Neural cell (in vitro differentiated cells): ENCODE measurements around the gene CAMKMT. TPM values are rescaled to one million over a fixed set of nuclear protein-coding genes. Genes with fewer than 3 reads are reported as not detected.

Experiments
- H2AFZ ChIP-seq: fragments of 200-600, 300-800 bp; sonication (generic), shearing (Covaris generic); 2 replicates; pipeline ENCODE4 v1.6.0; 2014; ENCODE audit warnings: low read depth, mild to moderate bottlenecking, antibody characterized with exemption, low read length, moderate library complexity
- H3F3A ChIP-seq: fragments of 200-600 bp; shearing (Covaris generic); 2 replicates; pipeline ENCODE4 v1.6.1; 2016; ENCODE audit warnings: mild to moderate bottlenecking, moderate library complexity, mixed read lengths, antibody characterized with exemption, low read length; ENCODE audit not compliant: insufficient read depth, poor library complexity, severe bottlenecking
- H3K27ac ChIP-seq: fragments of 200-600, 300-800 bp; sonication (generic), shearing (Covaris generic); 2 replicates; pipeline ENCODE4 v1.5.1; 2014; ENCODE audit warnings: mild to moderate bottlenecking, low read length, moderate library complexity
- H3K27me3 ChIP-seq: fragments of 300-800, 200-600 bp; sonication (generic), shearing (Covaris generic); 2 replicates; pipeline ENCODE4 v1.6.0; 2014; ENCODE audit warnings: mild to moderate bottlenecking, low read depth, low read length, moderate library complexity; ENCODE audit not compliant: insufficient read depth
- H3K36me3 ChIP-seq: fragments of 300-800, 200-600 bp; sonication (generic), shearing (Covaris generic); 2 replicates; pipeline ENCODE4 v1.5.1; 2014; ENCODE audit warnings: mild to moderate bottlenecking, antibody characterized with exemption, low read length, moderate library complexity; ENCODE audit not compliant: insufficient read depth
- H3K4me2 ChIP-seq: fragments of 300-800, 200-600 bp; sonication (generic), shearing (Covaris generic); 2 replicates; pipeline ENCODE4 v1.6.0; 2014; ENCODE audit warnings: mild to moderate bottlenecking, low read length
- H3K4me3 ChIP-seq: fragments of 300-800, 200-600 bp; sonication (generic), shearing (Covaris generic); 2 replicates; pipeline ENCODE4 v1.5.1; 2014; ENCODE audit warnings: mild to moderate bottlenecking, low read length, moderate library complexity
- H3K79me2 ChIP-seq: fragments of 200-600 bp; shearing (Covaris generic); replicated peaks from 2 replicates; pipeline ENCODE4 v1.6.0; 2014; ENCODE audit warnings: mild to moderate bottlenecking, low read length, moderate library complexity; ENCODE audit not compliant: insufficient read depth
- H3K9ac ChIP-seq: fragments of 300-800, 200-600 bp; sonication (generic), shearing (Covaris generic); 2 replicates; pipeline ENCODE4 v1.6.1; 2016; ENCODE audit warnings: mild to moderate bottlenecking, low read length, mixed read lengths
- H3K9me2 ChIP-seq: fragments of 200-600 bp; shearing (Covaris generic); 2 replicates; pipeline ENCODE4 v1.6.1; 2016; ENCODE audit warnings: mild to moderate bottlenecking, low read length, mixed read lengths; ENCODE audit not compliant: insufficient read depth
- H3K9me3 ChIP-seq: fragments of 200-600, 300-800 bp; sonication (generic), shearing (Covaris generic); 2 replicates; pipeline ENCODE4 v1.6.1; 2016; ENCODE audit warnings: mild to moderate bottlenecking, mixed run types, low read length, moderate library complexity, mixed read lengths
- H4K20me1 ChIP-seq: fragments of 200-600 bp; shearing (Covaris generic); 2 replicates; pipeline ENCODE4 v1.6.1; 2016; ENCODE audit warnings: mild to moderate bottlenecking, mixed run types; ENCODE audit not compliant: insufficient read depth
- CTCF ChIP-seq: fragments of 450-650 bp; IDR thresholded peaks from 2 replicates; pipeline ENCODE4 v1.5.1; 2014; ENCODE audit warnings: antibody characterized with exemption, mild to moderate bottlenecking, moderate library complexity; ENCODE audit not compliant: poor library complexity, severe bottlenecking
- EP300 ChIP-seq: fragments of 450-650 bp; conservative IDR thresholded peaks from 2 replicates; pipeline ENCODE4 v1.6.1; 2014; ENCODE audit warnings: antibody characterized with exemption, mild to moderate bottlenecking, moderate library complexity; ENCODE audit not compliant: poor library complexity, severe bottlenecking
- EZH2 ChIP-seq: fragments of 200-600, 300-800 bp; shearing (Covaris generic), sonication (generic); IDR thresholded peaks from 2 replicates; pipeline ENCODE4 v1.6.1; 2014; ENCODE audit warnings: antibody characterized with exemption, low read length, borderline replicate concordance, mild to moderate bottlenecking; ENCODE audit not compliant: insufficient read depth, poor library complexity, severe bottlenecking
- MXI1 ChIP-seq: fragments of 450-650 bp; conservative IDR thresholded peaks from 2 replicates; pipeline ENCODE4 v1.6.1; 2014; ENCODE audit warnings: antibody characterized with exemption, mild to moderate bottlenecking; ENCODE audit not compliant: poor library complexity, severe bottlenecking
- POLR2AphosphoS5 ChIP-seq: IDR thresholded peaks from 2 replicates; pipeline ENCODE4 v1.6.1; 2012
- RAD21 ChIP-seq: fragments of 450-650 bp; conservative IDR thresholded peaks from 2 replicates; pipeline ENCODE4 v1.6.1; 2014; ENCODE audit warnings: antibody characterized with exemption, mild to moderate bottlenecking, moderate library complexity
- SMC3 ChIP-seq: fragments of 450-650 bp; conservative IDR thresholded peaks from 2 replicates; pipeline ENCODE4 v1.6.1; 2014; ENCODE audit warnings: antibody characterized with exemption, mild to moderate bottlenecking, moderate library complexity; ENCODE audit not compliant: poor library complexity
- TAF1 ChIP-seq: IDR thresholded peaks from 2 replicates; pipeline ENCODE4 v1.6.1; 2012; ENCODE audit warnings: low read depth
- polyA plus RNA-seq: library from polyadenylated mRNA; depleted of rRNA; stranded (reverse); fragments of >200 nt; gene quantifications from 2 replicates; pipeline ENCODE4 v1.2.3, GENCODE V29; 2014
- TF ChIP-seq, protein P1 (sequence below): IDR thresholded peaks from 2 replicates; pipeline ENCODE4 v1.6.1; 2012; ENCODE audit warnings: borderline replicate concordance

CAMKMT gene
- polyA plus RNA-seq, 1 donor from 2014 or later = 5.1 TPM

- no peaks in the 10 kb centered on the region for H3K79me2 ChIP-seq
- no peak overlapping the region for H2AFZ ChIP-seq
- no peak overlapping the region for H3K27ac ChIP-seq
- no peak for TF ChIP-seq CTCF
- no peak for TF ChIP-seq MXI1
- no peak for TF ChIP-seq EZH2
- TF ChIP-seq POLR2AphosphoS5 = no peak
- TF ChIP-seq RAD21 = no peak
- TF ChIP-seq SMC3 = no peak
- TF ChIP-seq, protein P1, sequence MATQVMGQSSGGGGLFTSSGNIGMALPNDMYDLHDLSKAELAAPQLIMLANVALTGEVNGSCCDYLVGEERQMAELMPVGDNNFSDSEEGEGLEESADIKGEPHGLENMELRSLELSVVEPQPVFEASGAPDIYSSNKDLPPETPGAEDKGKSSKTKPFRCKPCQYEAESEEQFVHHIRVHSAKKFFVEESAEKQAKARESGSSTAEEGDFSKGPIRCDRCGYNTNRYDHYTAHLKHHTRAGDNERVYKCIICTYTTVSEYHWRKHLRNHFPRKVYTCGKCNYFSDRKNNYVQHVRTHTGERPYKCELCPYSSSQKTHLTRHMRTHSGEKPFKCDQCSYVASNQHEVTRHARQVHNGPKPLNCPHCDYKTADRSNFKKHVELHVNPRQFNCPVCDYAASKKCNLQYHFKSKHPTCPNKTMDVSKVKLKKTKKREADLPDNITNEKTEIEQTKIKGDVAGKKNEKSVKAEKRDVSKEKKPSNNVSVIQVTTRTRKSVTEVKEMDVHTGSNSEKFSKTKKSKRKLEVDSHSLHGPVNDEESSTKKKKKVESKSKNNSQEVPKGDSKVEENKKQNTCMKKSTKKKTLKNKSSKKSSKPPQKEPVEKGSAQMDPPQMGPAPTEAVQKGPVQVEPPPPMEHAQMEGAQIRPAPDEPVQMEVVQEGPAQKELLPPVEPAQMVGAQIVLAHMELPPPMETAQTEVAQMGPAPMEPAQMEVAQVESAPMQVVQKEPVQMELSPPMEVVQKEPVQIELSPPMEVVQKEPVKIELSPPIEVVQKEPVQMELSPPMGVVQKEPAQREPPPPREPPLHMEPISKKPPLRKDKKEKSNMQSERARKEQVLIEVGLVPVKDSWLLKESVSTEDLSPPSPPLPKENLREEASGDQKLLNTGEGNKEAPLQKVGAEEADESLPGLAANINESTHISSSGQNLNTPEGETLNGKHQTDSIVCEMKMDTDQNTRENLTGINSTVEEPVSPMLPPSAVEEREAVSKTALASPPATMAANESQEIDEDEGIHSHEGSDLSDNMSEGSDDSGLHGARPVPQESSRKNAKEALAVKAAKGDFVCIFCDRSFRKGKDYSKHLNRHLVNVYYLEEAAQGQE = no peak
- no peak for TF ChIP-seq TAF1
- TF ChIP-seq EP300 = no peak
- no peaks in the 10 kb centered on the region for H3K27me3 ChIP-seq
- no peak overlapping the region for H3K4me2 ChIP-seq
- no peak overlapping the region for H3K9ac ChIP-seq
- no peaks in the 10 kb centered on the region for H3K36me3 ChIP-seq
- H3F3A ChIP-seq = no peaks in the 10 kb centered on the region
- no peaks in the 10 kb centered on the region for H3K9me3 ChIP-seq
- H3K4me3 ChIP-seq = no peak overlapping the region
- no peaks in the 10 kb centered on the region for H3K9me2 ChIP-seq
- no peaks in the 10 kb centered on the region for H4K20me1 ChIP-seq
These were observed 428.4 kb downstream of the CAMKMT start for GRCh38 chr2:44789971-44790721.

GRCh38 chr2:44793322-44793870, 431.6 kb downstream of the CAMKMT start:
- H3K27me3 ChIP-seq = no peaks in the 10 kb centered on the region
- H3F3A ChIP-seq = no peaks in the 10 kb centered on the region
- no peak overlapping the region for H3K27ac ChIP-seq
- no peaks in the 10 kb centered on the region for H4K20me1 ChIP-seq
- TF ChIP-seq TAF1 = no peak
- no peak for TF ChIP-seq MXI1
- no peak for TF ChIP-seq EP300
- no peak for TF ChIP-seq EZH2
- TF ChIP-seq SMC3 = no peak
- TF ChIP-seq POLR2AphosphoS5 = no peak
- no peak overlapping the region for H2AFZ ChIP-seq
- H3K79me2 ChIP-seq = no peaks in the 10 kb centered on the region
- H3K4me2 ChIP-seq = no peak overlapping the region
- H3K4me3 ChIP-seq = no peak overlapping the region
- H3K9me3 ChIP-seq = no peaks in the 10 kb centered on the region
- no peaks in the 10 kb centered on the region for H3K36me3 ChIP-seq
- no peaks in the 10 kb centered on the region for H3K9me2 ChIP-seq
- no peak overlapping the region for H3K9ac ChIP-seq
